CD4-positive, alpha-beta T cell treated with Interleukin-6 for 4 hours (primary cell): ENCODE data around the gene PTGES.
"Not testable (repeated sequence)": the region's sequence is repeated elsewhere in the genome, so short reads cannot be mapped to it uniquely, and the experiment has no call there.

Experiments
- DNase-seq: peaks from one replicate; pipeline ENCODE4 v3.0.0-alpha.2; 2020; ENCODE audit warnings: mixed read lengths

The PTGES gene

DNA sequence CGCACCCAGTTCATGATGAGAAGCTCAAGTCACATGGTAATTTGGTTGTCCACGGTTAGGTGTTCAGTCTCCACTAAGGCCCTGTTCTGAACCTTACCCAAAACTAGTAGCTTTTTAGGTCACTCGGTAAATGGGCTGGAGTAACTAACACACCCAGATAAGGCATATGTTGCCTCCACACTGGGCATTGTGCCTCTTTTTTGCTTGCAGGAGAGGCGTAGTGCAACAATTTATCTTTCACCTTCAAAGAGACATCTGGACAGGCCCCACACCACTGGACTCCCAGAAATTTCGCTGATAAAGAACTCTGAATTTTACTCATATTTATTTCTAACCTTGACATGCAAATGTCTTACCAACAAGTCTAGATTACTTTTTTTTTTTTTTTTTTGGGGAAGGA lies 16.8 kb upstream of the PTGES start:
- no peak for DNase-seq

DNA sequence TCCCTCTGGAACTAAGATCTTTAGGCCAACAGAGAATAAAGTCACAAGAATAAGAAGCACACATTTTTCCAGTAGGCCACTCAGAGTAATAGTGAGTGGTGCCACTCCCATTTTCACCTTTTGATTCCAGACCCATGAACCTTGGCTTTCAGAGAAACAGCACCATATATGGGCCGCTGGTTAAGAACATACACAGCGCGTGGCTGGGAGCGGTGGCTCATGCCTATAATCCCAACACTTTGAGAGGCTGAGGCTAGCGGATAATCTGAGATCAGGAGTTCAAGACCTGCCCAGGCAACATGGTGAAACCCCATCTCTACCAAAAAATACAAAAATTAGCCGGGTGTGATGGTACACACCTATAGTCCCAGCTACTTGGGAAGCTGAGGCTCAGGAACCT lies 15.6 kb upstream of the PTGES start:
- no peak for DNase-seq

- no peak for DNase-seq
Measured at GRCh38 chr9:129765764-129766317, 13.0 kb upstream of the PTGES start.

- DNase-seq = no peak
Measured at GRCh38 chr9:129762985-129763926, 10.4 kb upstream of the PTGES start.

DNA sequence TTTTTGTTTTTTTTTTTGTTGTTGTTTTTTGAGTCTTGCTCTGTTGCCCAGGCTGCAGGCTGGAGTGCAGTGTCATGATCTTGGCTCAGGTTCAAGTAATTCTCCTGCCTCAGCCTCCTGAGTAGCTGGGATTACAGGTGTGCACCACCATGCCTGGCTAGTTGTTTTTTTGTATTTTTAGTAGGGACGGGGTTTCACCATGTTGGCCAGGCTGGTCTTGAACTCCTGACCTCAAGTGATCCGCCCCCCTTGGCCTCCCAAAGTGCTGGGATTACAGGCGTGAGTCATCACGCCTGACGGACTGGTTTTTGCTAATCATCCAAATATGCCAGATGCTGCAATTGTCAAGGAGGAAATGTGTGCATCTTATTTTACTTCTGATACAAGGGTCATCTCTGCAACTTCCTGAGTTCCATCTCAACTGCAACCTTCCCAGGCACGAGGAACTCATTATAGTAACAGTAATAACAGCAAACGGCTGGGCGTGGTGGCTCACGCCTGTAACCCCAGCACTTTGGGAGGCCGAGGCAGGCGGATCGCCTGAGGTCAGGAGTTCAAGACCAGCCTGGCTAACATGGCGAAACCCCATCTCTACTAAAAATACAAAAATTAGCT lies 9.6 kb upstream of the PTGES start:
- not testable (repeated sequence) for DNase-seq

GRCh38 chr9:129761901-129762369 lies 9.1 kb upstream of the PTGES start:
- no peak for DNase-seq

DNA sequence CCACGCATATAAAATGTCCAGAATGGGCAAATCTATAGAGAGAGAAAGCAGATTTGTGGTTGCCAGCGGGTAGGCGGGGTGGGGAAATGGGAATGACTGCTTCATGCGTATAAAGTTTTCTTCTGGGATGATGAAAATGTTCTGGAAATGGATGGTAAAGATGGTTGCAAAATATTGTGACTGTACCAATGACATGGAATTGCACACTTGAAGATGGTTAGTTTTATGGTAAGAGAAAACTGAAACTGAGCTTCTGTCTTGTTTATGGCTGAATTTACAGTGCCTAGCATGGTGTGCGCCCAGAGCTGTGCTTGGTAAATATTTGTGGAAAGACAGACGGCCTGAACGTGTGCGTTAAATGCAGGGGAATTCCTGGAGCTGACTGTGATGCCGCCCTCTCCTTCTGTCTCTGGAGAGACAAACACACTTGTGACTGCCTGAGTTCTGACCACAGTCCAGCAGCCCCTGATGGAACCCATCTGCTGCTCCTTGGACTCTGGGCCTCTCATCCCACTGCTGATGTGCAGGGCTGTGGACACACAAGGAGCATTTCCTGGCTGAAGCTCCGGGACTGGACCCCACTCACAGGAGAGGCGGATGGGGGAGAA lies 8.6 kb upstream of the PTGES start:
- DNase-seq = no peak

DNA sequence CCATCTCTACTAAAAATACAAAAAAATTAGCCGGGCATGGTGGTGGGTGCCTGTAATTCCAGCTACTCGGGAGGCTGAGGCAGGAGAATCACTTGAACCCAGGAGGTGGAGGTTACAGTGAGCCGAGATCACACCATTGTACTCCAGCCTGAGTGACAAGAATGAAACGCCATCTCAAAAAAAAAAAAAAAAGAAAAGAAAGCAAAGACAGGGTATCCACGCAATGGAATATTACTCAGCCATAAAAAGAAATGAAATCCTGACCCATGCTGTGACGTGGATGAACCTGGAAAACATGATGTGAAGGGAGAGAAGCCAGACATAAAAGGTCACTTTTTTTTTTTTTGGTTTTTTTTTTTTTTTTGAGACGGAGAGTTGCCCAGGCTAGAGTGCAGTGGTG lies 7.9 kb upstream of the PTGES start:
- DNase-seq = not testable (repeated sequence)

- no peak for DNase-seq
Measured at GRCh38 chr9:129759804-129760502, 7.1 kb upstream of the PTGES start.

DNA sequence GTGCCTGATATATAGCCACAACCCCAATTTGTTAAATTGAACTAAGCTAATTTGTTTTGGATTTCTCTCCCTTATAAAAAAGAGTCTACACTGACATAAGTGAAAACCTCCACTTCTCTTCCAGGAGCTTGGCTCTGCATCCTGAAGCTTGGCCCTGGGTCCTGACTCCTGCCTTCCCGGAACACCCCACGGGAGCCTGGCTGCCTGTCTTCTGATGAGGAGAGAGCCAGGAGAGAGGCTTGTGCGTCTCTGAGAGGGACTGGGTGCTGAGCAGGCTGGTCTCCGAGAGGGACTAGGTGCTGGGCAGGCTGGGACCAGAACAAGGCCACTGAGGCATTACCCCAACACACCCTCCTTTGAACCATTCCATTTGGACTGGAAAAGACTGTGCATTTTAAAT lies 6.5 kb upstream of the PTGES start:
- no peak for DNase-seq

DNA sequence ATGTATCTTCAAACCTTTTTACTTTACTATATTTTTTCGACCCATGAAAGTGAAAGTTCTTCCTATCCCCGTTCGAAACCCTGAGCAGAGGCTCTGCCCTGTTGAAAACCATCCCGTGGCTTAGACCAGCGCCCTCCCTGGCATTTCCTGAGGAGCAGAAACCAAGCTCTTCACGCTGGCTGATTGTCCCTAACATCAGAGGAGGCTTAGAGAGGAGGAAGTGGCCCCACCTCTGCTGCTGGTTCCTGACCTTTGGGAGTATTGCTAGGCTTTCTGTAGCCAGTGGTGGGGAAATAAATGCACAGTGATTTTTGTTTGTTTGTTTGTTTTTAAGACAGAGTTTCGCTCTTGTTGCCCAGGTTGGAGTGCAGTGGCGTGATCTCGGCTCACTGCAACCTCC lies 4.2 kb upstream of the PTGES start:
- peak; percentile 11 for DNase-seq

DNA sequence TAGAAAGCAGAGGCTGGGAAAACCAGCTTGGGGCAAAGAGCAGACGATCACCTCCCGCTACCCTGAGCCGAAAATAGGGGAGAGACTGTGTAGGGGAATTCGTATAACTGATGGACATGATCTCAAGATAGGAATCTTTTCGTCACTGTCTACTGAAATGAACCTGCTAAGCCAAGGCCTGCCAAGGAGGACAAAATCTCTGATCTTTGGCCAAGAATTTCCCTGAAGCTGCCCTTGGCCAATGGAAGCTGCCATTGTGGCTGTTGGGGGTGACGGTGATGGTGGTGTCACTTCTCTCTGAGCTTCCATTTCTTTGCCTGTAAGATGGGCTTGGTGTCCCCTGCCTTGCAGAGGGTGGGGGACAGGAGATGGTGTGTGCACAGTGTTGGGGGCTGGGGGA lies 3.3 kb upstream of the PTGES start:
- no peak for DNase-seq

DNA sequence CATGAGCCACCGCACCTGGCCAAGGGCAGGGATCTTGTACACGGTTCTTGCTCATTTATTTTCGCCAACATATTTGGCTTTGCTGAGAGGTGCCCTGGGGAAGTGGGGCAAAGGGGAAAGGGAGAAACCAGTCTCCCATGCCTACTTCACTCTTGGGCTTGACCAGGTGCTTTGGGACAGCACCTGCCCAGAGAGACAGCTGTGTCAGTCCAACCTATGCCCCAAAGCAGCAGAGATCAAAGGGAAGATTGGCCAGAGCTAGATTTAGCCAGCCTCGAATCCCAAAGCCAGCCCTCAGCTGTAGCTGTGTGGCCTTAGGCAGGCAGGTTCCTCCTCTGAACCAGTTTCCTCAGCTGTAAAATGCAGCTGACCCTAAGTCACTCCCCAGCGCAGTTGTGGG lies 2.3 kb upstream of the PTGES start:
- no peak for DNase-seq

DNA sequence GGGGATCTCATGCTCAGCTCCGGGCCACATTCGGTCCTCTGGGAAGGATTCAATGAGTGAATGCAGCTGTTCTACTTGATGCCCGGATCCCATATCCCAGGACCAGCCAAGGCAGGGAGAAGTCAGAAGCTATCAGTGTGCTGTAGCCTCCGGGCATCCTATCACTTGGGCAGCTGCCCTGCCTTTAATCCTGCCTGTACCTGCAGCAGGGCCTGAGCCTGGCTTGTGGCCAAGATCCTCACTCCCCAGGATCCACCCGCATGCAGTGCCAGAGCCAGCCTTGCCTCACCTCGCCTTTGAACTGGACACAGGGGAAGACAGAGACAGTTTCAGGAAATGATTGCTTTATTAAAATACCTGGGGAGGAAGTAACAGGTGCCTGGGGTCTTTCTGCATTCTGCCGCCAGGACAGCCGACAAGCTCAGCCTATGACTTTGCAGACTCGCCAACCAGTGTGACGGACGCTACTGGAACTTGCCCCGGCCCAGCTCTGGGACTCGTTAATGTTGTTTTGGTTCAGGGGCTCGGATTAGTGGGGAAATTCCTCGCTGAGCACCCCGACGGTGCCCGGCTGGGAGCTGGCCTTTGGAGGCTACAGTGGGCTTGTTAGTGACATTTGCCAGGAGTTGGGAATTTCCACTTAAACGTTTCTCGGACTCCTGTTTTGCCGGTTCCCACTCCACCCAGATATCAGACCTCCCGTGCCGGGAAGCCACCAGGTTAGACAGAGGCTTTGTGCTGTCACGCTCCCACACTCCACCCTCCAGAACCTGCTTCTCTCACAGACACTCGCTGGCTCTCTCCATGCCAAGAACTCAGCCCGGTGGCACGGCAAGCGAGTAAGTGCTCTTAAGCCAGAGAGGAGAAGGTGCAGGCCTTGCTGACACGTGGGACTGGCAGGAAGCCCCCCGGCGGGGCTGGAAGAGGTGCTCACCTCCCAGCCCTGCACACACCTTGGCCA lies 721 bp downstream of the PTGES start:
- no peak for DNase-seq

- no peak for DNase-seq
Measured at GRCh38 chr9:129750013-129750638, 2.7 kb downstream of the PTGES start.

DNA sequence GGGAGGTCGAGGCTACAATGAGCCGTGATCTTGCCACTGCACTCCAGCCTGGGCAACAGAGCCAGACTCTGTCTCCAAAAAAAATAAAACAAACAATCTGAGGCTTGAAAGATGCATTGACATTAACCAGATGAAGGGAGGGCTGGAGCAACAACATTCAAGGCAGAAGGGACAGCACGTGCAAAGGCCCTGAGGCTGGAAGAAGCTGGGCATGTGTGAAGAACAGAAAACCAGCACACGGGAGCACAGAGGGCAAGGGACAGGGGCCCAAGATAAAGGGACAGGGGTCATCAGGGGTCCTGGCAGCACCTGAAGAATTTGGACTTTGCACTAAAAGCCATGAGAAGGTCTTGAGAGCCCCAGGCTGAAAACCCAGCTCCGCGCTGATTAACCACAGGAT lies 3.3 kb downstream of the PTGES start:
- DNase-seq = no peak

DNA sequence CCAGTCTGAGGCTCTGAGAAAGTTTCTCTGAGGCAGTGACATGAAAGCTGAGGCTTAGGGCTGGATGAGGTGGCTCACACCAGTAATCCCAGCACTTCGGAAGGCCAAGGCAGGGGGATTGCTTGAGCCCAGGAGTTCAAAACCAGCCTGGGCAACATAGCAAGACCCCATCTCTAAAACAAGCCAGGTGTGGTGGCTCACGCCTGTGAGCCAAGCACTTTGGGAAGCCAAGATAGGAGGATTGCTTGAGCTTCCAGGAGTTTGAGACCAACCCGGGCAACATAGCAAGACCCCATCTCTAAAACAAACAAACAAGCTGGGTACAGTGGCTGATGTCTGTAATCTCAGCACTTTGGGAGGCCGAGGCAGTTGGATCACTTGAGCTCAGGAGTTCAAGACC lies 3.8 kb downstream of the PTGES start:
- not testable (repeated sequence) for DNase-seq

- DNase-seq = no peak
Measured at GRCh38 chr9:129748249-129748648, 4.6 kb downstream of the PTGES start.

- no peak for DNase-seq
Measured at GRCh38 chr9:129746092-129746777, 6.6 kb downstream of the PTGES start.

DNA sequence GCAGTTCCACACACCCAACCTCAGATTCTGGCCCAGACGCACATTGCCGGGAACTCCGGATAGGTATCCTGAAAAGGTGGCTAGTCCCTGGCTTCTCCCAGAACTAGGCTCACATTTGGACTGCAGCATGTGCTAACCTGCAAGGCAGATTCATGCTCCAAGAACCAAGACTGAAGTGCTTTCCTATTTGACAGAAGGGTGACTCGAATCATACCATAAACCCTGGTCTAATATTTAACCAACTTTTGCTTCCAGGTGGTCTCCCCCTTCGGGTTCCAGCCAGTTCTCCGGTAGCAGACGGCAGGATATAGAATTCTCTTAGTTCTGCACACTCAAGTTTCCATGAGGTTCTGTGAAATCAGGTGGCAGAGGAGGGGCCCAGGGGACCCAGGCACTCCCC lies 7.6 kb downstream of the PTGES start:
- DNase-seq = no peak
